ENCODE data around the gene TAF4. TPM values are rescaled to one million over a fixed set of nuclear protein-coding genes. Genes with fewer than 3 reads are reported as not detected.

Gene TAF4
- total and polyA plus RNA-seq, 8 donors = 5.7 to 15.2 (median 8.4) TPM

DNA sequence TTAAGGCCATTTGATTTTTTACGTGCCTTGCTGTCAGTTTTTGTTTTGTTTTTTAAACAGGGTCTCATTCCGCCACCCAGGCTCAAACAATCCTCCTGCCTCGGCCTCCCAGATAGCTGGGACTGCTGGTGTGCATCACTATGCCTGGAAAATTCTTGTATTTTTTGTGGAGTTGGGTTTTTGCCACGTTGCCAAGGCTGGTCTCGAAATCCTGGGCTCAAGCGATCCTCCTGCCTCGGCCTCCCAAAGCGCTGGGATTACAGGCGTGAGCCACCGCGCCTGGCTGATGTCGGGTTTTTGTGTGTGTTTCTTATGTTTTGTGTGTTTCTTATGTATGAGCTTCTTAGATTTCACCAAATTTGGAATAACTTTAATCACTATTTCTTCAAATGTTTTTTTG lies 104.8 kb downstream of the TAF4 start:
- H3K9me3 ChIP-seq = no peaks in the 10 kb centered on the region
- H3K4me3 ChIP-seq = no peak overlapping the region
- intact Hi-C loops (cut with DNase I) = no loop called here
- ATAC-seq (no peak), FAIRE-seq (no peak), DNase-seq (peak in 1 of 6 donors; percentile 1)
- 93 to 97% methylated on average over 12 of the region's 12 CpGs for WGBS, 2 donors
- no peaks in the 10 kb centered on the region for H3K27me3 ChIP-seq
- H3K4me1 ChIP-seq = peaks cover 0 to 15% (median 6%) of the 10 kb centered on the region in 3 donors
- TF ChIP-seq, protein P1, sequence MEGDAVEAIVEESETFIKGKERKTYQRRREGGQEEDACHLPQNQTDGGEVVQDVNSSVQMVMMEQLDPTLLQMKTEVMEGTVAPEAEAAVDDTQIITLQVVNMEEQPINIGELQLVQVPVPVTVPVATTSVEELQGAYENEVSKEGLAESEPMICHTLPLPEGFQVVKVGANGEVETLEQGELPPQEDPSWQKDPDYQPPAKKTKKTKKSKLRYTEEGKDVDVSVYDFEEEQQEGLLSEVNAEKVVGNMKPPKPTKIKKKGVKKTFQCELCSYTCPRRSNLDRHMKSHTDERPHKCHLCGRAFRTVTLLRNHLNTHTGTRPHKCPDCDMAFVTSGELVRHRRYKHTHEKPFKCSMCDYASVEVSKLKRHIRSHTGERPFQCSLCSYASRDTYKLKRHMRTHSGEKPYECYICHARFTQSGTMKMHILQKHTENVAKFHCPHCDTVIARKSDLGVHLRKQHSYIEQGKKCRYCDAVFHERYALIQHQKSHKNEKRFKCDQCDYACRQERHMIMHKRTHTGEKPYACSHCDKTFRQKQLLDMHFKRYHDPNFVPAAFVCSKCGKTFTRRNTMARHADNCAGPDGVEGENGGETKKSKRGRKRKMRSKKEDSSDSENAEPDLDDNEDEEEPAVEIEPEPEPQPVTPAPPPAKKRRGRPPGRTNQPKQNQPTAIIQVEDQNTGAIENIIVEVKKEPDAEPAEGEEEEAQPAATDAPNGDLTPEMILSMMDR (IDR thresholded peaks at IDR 0.05) = no peak
- no peak overlapping the region for H3K27ac ChIP-seq
- H3K36me3 ChIP-seq = no peaks in the 10 kb centered on the region

DNA sequence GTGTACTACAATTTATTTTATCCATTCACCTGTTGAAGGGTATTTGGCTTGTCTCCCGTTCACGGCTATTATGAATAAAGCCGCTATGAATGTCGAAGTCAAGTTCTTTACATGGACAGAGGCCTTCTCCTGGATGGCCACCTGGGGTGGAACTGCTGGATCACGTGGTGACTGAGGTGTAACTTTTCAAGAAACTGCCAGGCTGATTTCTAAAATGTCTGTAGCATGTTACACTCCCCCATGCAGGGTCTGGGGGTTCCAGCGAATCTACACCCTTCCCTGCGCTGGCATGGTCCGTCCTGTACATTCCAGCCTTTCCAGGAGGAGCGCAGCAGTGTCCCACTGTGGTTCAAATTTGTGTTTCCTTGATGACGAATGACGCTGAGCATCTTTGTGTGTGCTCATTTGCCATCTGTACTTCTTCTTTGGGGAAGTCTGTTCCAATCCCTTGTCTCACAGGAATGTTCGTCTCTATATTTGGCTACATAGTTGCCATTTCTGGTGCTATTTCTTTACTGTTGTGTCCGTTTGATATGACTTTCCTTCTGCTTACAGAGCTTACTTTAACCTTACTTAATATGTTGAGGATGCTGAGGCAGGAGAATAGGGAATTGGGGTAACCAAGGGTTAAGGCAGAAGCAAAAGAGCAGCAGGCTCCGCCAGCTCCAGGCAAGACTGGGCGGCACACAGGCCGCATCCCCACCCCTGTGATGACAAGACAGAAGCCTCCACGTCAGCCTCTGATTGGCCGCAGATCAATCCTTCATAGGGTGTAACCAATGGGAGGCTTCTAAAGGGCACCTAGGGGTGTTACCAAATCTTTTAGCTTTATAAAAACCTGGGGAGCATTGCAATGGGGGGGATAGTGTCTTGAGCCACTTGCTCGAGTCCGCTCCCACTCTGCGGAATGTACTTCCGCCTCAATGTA lies 106.6 kb downstream of the TAF4 start:
- Histone ChIP-seq H3K9me3 (no peaks in the 10 kb centered on the region), H3K4me3 (no peak overlapping the region), H3K27me3 (no peaks in the 10 kb centered on the region), H3K27ac (no peak overlapping the region), H3K4me1 (peaks cover 0 to 20% (median 13%) of the 10 kb centered on the region in 3 donors), H3K36me3 (no peaks in the 10 kb centered on the region)
- DNase-seq = peak in 1 of 6 donors; percentile 8
- TF ChIP-seq, protein P1 (IDR thresholded peaks at IDR 0.05) = no peak
- intact Hi-C loops (cut with DNase I) = no loop called here
- no peak for ATAC-seq
- no peak for FAIRE-seq
- WGBS, 2 donors = 76 to 80% methylated on average over 22 of the region's 22 CpGs

DNA sequence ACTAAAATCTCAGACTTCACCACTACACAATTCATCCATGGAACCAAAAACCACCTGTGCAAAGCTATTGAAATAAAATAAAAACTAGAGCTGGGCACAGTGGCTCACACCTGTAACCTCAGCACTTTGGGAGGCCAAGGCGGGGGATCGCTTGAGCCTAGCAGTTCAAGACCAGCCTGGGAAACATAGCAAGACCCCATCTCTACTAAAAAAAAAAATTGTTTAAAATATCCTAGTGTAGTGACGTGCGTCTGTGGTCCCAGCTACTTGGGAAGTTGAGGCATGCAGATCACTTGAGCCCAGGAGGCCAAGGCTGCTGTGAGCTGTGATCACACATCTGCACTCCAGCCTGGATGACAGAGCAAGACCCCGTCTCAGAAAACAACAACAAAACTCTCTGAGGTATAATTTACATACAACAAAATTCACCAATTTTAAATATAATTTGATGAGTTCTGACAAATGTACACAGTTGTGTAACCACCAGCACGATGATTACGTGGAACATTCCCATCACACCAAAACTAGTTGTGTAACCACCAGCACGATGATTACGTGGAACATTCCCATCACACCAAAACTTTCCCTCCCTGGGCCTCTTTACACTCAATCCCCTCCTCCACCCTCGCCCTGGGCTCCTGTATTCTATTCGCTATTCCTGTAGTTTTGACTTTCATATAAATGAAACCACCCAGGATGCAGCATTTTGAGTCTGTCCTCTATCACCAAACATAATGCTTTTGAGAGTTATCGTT lies 107.5 kb downstream of the TAF4 start:
- intact Hi-C loops (cut with DNase I) = no loop called here
- no peak for FAIRE-seq
- Histone ChIP-seq H3K27me3 (no peaks in the 10 kb centered on the region), H3K4me3 (no peak overlapping the region), H3K4me1 (peaks cover 0 to 20% (median 13%) of the 10 kb centered on the region in 3 donors), H3K27ac (no peak overlapping the region), H3K36me3 (no peaks in the 10 kb centered on the region), H3K9me3 (no peaks in the 10 kb centered on the region)
- WGBS, 2 donors = 72 to 77% methylated on average over 12 of the region's 12 CpGs
- no peak for ATAC-seq
- DNase-seq = peak in 2 of 6 donors; percentile 4 to 8
- TF ChIP-seq, protein P1 (IDR thresholded peaks at IDR 0.05) = no peak

DNA sequence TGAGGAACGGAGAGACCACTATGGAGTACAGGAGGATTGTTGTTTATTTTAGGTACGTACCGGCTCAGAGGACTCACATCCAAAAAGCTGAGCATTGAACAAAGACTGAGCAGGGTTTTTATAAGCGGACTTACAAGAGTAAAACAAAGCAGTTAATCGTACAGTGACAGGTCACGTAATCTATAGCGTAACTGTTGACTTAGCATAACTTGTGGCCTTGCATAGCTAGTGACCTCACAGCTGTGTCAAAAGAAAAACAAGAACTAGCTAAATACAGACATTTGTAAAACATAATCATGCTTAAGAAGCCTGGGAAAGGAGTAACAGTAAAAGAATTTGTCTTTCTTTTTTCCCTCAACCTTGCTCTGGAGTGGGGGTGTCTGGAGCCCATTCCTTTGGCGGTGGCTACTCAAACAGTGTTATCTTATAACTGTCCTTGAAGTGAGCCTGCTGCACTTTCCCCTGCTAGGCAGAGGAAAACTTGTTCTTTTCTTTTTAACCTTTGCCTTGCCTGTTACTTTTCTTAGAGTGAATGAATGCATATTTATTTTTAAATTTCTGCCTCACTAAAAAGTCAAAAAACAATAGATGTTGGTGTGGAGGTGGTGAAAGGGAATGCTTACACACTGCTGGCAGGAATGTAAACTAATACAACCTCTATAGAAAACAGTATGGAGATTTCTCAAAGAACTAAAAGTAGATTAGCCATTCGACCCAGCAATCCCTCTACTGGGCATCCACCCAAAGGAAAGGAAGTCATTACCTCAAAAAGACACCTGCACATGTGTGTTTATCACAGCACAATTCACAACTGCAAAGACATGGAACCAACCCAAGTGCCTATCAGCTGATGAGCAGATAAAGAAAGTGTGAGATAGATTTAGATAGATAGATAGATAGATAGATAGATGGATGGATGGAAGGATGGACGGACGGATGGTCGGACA lies 109.0 kb downstream of the TAF4 start:
- Histone ChIP-seq H3K4me3 (no peak overlapping the region), H3K4me1 (peaks cover 0 to 20% (median 13%) of the 10 kb centered on the region in 3 donors), H3K27me3 (no peaks in the 10 kb centered on the region), H3K27ac (peak overlapping the region in 3 of 4 donors; percentile 4 to 44 (median 7)), H3K9me3 (no peaks in the 10 kb centered on the region), H3K36me3 (no peaks in the 10 kb centered on the region)
- DNase-seq (peak in 2 of 6 donors; percentile 37 to 38), FAIRE-seq (no peak), ATAC-seq (peak; percentile 82 to 92 (median 86))
- WGBS, 2 donors = 20 to 23% methylated on average over 12 of the region's 12 CpGs
- intact Hi-C loops (cut with DNase I) = no loop called here
- TF ChIP-seq, protein P1 (IDR thresholded peaks at IDR 0.05) = no peak
